ENCODE measurements around the gene RAMP1. TPM values are rescaled to one million over a fixed set of nuclear protein-coding genes. Genes with fewer than 3 reads are reported as not detected.

The RAMP1 gene
- total and polyA plus RNA-seq, 4 donors: 3.1 to 129 (median 23.5) TPM

DNA sequence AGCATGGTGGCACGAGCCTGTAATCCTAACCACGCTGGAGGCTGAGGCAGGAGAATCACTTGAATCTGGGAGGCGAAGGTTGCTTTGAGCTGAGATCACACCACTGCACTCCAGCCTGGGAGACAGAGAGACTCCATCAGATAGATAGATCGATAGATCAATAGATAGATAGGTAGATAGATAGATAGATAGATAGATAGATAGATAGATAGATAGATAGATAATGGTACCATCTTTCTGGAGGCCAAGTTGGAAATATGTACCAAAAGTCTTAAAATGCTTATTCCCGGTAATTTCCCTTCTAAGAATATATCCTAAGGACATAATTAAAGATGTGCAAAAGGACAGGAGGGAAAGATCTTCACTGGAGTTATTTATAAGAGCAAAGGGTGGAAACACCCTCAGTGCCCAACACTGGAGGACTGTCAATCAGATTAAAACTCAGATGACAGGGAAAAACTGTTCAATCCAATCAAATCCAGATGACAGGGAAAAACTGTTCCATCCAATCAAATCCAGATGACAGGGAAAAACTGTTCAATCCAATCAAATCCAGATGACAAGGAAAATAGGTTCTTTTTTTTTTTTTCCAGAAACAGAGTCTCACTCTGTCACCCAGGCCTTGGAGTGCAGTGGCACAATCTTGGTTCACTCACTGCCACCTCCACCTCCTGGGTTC, 58.4 kb downstream of the RAMP1 start:
- Histone ChIP-seq H3K27ac (ENCODE audit: low read depth in 1 of 2, low read length in 2 of 2) (no peak overlapping the region), H3K27me3 (ENCODE audit: control insufficient read depth in 4 of 4, insufficient read depth in 4 of 4, low read length in 3 of 4) (no peaks in the 10 kb centered on the region), H3K4me3 (ENCODE audit: low read depth in 1 of 3, low read length in 3 of 3) (no peak overlapping the region), H3K9me3 (ENCODE audit: control insufficient read depth in 4 of 4, low read length in 3 of 4) (no peaks in the 10 kb centered on the region), H3K36me3 (ENCODE audit: control insufficient read depth in 4 of 4, insufficient read depth in 3 of 4, low read depth in 1 of 4, low read length in 3 of 4) (no peaks in the 10 kb centered on the region), H3K4me1 (ENCODE audit: control insufficient read depth in 4 of 4, insufficient read depth in 4 of 4, low read length in 3 of 4) (peaks cover 0 to under 1% (median 0%) of the 10 kb centered on the region in 4 donors), H3K9ac (ENCODE audit: low read depth in 1 of 2, low read length in 2 of 2) (no peak overlapping the region)
- DNase-seq (ENCODE audit: low spot score): no peak
- 91% methylated on average over 5 of the region's 5 CpGs for WGBS
- TF ChIP-seq MAX (IDR thresholded peaks at IDR 0.05): no peak
- TF ChIP-seq REST (IDR thresholded peaks at IDR 0.05): no peak
- TF ChIP-seq HNF4A (conservative IDR thresholded peaks at IDR 0.05): no peak
- no peak for TF ChIP-seq FOXA1 (IDR thresholded peaks at IDR 0.05)
- no peak for TF ChIP-seq YY1 (IDR thresholded peaks at IDR 0.05)
- TF ChIP-seq FOXA2 (IDR thresholded peaks at IDR 0.05): no peak
- TF ChIP-seq HNF4G (IDR thresholded peaks at IDR 0.05): no peak
- TF ChIP-seq CTCF (IDR thresholded peaks at IDR 0.05; ENCODE audit: low read depth, low read length, missing input control): no peak
- no peak for TF ChIP-seq RXRA (IDR thresholded peaks at IDR 0.05)
- no peak for TF ChIP-seq RAD21 (IDR thresholded peaks at IDR 0.05)
- TF ChIP-seq, protein P1, sequence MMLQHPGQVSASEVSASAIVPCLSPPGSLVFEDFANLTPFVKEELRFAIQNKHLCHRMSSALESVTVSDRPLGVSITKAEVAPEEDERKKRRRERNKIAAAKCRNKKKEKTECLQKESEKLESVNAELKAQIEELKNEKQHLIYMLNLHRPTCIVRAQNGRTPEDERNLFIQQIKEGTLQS (IDR thresholded peaks at IDR 0.05): no peak
- no peak for TF ChIP-seq NR2F2 (IDR thresholded peaks at IDR 0.05)
- no peak for TF ChIP-seq JUND (IDR thresholded peaks at IDR 0.05)

DNA sequence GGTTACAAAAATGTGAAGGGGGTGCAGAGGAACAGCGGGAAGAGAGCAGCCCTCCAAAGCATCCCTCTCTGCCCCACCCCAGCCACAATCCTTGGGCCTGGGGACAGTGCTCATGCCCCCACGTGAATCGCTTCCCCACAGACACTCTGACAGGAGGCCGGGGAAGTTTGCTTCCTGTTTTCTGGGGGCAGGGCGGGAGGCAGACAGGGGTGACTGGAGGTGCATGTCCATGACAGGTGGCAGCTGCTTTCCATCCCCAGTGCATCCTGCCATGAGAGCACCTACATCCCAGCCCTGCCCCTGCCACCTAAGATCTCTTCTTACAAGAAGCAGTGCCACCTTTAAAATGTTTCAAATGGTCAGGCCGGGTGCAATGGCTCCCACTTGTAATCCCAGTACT, 60.2 kb downstream of the RAMP1 start:
- Histone ChIP-seq H3K9me3 (ENCODE audit: control insufficient read depth in 4 of 4, low read length in 3 of 4) (no peaks in the 10 kb centered on the region), H3K27me3 (ENCODE audit: control insufficient read depth in 4 of 4, insufficient read depth in 4 of 4, low read length in 3 of 4) (no peaks in the 10 kb centered on the region), H3K27ac (ENCODE audit: low read depth in 1 of 2, low read length in 2 of 2) (no peak overlapping the region), H3K4me3 (ENCODE audit: low read depth in 1 of 3, low read length in 3 of 3) (no peak overlapping the region), H3K4me1 (ENCODE audit: control insufficient read depth in 4 of 4, insufficient read depth in 4 of 4, low read length in 3 of 4) (peaks cover 0 to 2% (median 0%) of the 10 kb centered on the region in 4 donors), H3K36me3 (ENCODE audit: control insufficient read depth in 4 of 4, insufficient read depth in 3 of 4, low read depth in 1 of 4, low read length in 3 of 4) (no peaks in the 10 kb centered on the region), H3K9ac (ENCODE audit: low read depth in 1 of 2, low read length in 2 of 2) (no peak overlapping the region)
- TF ChIP-seq RAD21 (IDR thresholded peaks at IDR 0.05): no peak
- no peak for TF ChIP-seq FOXA1 (IDR thresholded peaks at IDR 0.05)
- TF ChIP-seq EGR1 (IDR thresholded peaks at IDR 0.05; ENCODE audit: low read depth in 2 of 2): no peak
- TF ChIP-seq FOXA2 (IDR thresholded peaks at IDR 0.05): no peak
- no peak for TF ChIP-seq JUND (IDR thresholded peaks at IDR 0.05)
- no peak for TF ChIP-seq NR2F2 (IDR thresholded peaks at IDR 0.05)
- TF ChIP-seq TAF1 (conservative IDR thresholded peaks at IDR 0.05): no peak
- no peak for TF ChIP-seq REST (IDR thresholded peaks at IDR 0.05)
- TF ChIP-seq HNF4A (conservative IDR thresholded peaks at IDR 0.05): no peak
- no peak for TF ChIP-seq GABPA (IDR thresholded peaks at IDR 0.05 in 1 of 2, conservative IDR thresholded peaks at IDR 0.05 in 1 of 2)
- TF ChIP-seq, protein P1 (IDR thresholded peaks at IDR 0.05): no peak
- no peak for TF ChIP-seq YY1 (IDR thresholded peaks at IDR 0.05)
- no peak for TF ChIP-seq HNF4G (IDR thresholded peaks at IDR 0.05)
- TF ChIP-seq, protein P2, sequence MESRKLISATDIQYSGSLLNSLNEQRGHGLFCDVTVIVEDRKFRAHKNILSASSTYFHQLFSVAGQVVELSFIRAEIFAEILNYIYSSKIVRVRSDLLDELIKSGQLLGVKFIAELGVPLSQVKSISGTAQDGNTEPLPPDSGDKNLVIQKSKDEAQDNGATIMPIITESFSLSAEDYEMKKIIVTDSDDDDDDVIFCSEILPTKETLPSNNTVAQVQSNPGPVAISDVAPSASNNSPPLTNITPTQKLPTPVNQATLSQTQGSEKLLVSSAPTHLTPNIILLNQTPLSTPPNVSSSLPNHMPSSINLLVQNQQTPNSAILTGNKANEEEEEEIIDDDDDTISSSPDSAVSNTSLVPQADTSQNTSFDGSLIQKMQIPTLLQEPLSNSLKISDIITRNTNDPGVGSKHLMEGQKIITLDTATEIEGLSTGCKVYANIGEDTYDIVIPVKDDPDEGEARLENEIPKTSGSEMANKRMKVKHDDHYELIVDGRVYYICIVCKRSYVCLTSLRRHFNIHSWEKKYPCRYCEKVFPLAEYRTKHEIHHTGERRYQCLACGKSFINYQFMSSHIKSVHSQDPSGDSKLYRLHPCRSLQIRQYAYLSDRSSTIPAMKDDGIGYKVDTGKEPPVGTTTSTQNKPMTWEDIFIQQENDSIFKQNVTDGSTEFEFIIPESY (IDR thresholded peaks at IDR 0.05): no peak
- no peak for TF ChIP-seq MAX (IDR thresholded peaks at IDR 0.05)
- DNase-seq (ENCODE audit: low spot score): no peak
- WGBS: 74% methylated on average over 6 of the region's 6 CpGs

Data from liver (tissue), 9 donors.